GM19372 (cell line): ENCODE results near the gene GARIN1A.
"Not testable (repeated sequence)": the region's sequence is repeated elsewhere in the genome, so short reads cannot be mapped to it uniquely, and the experiment has no call there.

Experiments
- ATAC-seq: cut with Tn5 transposase; IDR thresholded peaks from one replicate; pipeline ENCODE4 v1.9.1; 2021; ENCODE audit warnings: mild to moderate bottlenecking, low read depth, moderate library complexity; ENCODE audit not compliant: unreplicated experiment

Gene GARIN1A

DNA sequence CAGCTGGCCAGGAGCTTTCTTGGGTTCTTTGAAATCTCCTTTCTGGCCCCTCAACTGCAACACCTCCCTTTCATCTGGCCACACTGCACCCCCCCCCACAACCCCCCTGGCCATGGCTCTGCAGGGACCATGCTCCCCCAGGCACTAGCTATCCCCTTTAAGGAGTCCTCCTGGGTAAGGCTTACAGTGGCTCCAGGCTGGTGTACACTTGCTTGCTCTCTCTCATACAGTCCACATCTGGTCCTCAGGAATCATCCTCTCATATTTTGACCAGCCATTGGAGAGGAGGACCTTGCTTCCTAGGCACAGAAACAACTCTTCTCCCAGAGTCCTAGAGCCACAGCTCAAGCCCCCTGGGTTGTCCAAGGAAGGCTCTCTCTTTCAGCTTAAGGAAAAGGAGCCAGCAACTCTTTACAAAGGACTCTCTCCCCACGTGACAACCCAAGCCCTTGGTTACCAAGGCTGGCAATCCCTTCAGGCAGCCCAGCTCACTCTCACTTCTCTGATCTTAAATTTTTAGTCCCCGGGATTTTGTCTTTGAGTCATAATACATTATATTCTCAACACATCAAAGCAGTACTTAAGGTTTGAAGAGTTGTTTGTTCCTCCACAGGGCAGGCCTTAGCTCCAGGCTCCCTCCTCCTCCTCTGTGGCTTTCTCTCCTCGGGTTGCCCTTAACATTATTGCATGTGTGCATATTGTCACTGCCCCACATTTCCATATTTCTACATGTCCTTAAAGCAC is 9.9 kb downstream of the GARIN1A start:
- no peak for ATAC-seq

DNA sequence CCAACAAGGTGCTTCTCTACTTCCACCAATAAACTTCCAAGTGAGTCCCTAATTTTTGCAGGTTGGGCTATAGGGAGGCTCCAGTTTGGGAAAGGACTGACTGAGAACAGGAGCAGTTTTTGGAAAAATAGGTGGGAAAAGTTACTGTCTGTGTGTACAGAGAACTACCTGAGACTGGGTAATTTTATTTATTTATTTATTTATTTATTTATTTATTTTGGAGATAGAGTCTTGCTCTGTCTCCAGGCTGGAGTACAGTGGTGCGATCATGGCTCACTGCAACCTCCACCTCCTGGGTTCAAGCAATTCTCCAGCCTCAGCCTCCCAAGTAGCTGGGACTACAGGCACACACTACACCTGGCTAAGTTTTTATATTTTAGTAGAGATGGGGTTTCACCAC is 11.2 kb downstream of the GARIN1A start:
- not testable (repeated sequence) for ATAC-seq

DNA sequence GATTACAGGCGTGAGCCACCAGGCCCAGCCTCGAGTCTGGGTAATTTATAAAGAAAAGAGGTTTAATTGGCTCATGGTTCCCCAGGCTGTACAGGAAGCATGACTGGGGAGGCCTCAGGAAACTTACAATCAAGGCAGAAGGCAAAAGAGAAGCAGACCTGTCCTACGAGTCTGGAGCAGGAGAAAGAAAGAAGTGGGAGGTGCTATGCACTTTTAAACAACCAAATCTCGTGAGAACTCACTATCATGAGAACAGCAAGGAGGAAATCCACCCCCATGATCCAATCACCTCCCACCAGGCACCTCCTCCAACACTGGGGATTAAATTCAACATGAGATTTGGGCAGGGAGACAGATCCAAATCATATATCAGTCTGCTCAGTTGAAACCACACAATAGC is 11.6 kb downstream of the GARIN1A start:
- ATAC-seq = not testable (repeated sequence)

DNA sequence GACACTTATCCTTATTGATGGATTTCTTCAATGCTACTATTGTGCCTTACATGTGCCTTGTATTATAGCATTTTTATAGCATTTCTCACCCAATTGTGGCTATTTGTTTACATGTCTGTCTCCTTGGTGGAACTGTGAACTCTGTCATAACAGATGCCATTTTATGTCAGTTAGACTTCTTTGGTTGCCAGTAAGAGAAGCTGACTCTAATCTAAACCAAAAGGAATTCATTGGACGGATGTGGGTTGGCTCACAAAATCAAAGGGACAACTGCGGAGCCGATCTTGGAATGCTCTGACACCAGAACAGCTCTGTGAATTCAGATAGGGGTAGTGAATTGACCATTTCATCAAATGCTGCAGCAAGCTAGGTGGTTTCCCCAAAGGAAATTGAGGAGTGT is 15.0 kb downstream of the GARIN1A start:
- no peak for ATAC-seq

DNA sequence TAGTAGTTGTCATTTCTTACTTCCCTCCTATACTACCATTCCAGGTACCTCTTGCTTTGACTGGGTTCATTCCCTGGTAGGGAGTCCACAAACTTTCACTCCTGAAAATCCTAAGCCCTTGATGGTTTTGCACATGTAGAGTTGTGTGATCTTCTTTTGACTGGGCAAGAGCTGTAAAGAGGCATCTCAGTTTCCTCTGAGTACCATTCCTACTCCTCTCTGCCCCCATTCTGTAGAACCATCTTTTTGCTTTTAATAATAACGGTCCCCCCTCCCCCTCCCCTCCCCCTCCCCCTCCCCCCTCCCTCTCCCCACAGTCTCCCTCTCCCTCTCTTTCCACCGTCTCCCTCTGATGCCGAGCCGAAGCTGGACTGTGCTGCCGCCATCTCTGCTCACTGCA is 16.4 kb downstream of the GARIN1A start:
- no peak for ATAC-seq

DNA sequence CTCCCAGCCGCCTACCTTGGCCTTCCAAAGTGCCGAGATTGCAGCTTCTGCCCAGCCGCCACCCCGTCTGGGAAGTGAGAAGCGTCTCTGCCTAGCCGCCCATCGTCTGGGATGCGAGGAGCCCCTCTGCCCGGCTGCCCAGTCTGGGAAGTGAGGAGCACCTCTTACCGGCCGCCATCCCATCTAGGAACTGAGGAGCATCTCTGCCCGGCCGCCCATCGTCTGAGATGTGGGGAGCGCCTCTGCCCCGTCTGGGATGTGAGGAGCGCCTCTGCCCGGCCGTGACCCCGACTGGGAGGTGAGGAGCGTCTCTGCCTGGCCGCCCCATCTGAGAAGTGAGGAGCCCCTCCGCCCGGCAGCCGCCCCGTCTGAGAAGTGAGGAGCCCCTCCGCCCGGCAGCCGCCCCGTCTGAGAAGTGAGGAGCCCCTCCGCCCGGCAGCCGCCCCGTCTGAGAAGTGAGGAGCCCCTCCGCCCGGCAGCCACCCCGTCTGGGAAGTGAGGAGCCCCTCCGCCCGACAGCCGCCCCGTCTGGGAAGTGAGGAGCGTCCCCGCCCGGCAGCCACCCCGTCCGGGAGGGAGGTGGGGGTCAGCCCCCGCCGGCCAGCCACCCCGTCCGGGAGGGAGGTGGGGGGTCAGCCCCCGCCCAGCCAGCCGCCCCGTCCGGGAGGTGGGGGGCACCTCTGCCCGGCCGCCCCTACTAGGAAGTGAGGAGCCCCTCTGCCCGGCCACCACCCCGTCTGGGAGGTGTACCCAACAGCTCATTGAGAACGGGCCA is 17.3 kb downstream of the GARIN1A start:
- not testable (repeated sequence) for ATAC-seq

DNA sequence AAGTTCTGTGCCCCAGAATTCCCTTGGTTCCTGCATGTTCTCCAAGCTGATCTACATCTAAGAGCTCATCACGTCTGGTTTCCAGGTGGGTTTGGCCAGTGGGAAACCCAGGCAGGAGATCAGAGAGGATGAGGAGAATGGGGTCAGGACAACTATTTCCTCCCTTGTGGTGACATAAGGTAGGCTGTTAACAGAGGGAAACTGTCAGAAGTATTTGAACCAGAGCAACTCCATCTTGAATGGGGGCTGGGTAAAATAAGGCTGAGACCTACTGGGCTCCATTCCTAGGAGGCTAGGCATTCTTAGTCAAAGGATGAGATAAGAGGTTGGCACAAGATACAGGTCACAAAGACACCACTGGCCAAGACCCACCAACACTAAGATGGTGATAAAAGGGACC is 19.1 kb downstream of the GARIN1A start:
- ATAC-seq = no peak

DNA sequence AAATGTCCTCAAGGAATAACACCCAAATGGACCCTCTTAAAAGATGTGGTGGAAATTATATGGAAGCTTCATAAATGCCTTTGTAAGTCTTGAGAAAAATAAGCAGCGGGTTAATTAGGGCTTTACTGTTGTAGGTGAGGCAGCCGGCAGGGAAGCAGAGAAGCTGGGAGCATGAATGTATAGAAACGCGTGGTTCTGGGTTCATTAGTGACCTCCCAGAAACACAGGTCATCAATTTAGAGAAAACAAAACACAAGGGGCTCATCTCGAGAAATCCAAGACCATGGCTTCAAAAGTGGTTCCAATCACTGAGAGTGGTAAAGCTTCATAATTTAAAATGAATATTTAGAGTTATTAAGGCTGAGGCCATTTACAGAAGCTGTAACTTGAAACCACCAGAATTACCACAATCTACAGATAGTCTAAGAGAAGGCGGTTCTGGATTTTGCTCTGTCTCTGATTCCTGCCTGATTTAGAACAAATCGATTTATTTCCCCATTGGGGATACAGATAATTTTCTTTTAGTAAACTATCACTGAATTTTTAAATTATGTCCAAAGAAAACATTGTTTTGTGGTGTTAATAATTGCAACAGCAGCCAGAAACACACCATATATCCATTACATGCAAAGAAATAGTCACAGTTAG is 20.7 kb downstream of the GARIN1A start:
- ATAC-seq = no peak

DNA sequence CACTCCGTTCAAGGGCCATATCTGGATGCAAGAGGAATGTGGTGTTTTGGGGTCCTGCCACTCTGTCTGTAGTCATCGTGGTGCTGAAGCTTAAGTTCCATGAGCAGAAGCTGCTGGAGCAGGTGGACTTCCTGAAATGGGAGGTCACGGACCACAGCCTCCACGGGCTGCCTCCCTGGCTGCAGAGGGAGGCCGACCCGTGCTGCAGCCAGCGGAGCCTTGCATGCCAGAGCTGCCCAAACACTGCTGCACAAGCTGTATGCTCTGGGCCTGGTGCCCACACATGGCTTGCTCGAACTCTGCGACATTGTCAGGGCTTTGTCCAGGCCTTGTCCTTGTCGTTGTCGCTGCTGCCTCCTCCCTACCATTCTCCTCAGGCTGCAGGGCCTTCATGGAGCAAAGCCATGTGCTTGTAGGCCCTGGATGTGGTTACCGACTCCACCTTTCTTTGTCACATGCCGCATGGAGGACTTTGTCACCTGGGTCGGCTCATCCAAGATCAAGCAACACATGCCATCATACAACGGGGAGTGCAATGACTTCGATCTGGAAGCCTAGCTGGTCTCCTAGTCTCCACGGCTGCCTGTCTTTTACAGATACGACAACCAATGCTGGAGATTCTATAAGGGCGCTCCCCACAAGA is 21.4 kb downstream of the GARIN1A start:
- ATAC-seq = no peak

DNA sequence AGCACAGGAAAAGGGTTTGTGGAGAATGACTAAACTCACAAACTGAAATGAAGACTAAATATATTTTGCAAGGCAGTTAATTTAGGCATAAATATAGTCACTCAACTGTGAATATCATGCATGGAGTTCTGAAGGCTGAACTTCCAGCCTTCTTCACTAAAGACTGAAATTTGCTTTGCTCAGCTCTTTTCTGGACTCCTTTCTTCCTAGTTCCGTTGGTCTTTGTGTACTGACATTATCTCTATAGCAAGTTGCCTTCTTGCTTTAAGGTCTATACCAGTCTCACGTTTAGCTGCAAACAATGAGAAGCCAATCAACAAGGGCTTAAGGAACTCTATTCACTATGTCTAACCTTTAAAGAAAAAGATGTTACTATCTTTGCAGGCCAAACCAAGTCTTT is 22.6 kb downstream of the GARIN1A start:
- ATAC-seq = no peak

DNA sequence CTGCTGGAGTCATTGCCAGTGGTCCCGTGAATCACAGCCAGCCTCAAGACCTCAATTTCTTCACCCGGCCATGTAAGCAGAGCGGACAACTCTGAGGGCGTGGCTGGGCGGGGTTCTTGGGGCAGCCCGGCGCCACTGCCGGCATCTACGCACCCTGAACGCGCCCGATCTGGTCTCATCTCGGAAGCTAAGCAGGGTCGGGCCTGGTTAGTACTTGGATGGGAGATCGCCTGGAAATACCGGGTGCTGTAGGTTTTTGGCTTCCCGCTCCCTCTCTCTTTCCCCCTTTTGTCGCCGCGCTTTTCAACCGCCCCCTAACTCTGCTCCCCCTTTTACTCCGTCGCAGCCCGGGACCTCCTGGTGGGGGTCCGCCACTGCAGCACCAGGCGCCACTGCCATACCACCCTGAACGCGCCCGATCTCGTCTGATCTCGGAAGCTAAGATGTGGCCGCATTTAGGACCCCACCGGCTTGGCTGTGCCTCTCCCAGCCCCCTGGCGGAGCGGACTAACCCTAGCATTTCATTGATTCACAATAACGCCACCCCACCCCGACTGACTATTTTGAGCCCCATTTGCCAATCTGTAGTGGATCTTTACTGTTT is 25.3 kb downstream of the GARIN1A start:
- no peak for ATAC-seq

DNA sequence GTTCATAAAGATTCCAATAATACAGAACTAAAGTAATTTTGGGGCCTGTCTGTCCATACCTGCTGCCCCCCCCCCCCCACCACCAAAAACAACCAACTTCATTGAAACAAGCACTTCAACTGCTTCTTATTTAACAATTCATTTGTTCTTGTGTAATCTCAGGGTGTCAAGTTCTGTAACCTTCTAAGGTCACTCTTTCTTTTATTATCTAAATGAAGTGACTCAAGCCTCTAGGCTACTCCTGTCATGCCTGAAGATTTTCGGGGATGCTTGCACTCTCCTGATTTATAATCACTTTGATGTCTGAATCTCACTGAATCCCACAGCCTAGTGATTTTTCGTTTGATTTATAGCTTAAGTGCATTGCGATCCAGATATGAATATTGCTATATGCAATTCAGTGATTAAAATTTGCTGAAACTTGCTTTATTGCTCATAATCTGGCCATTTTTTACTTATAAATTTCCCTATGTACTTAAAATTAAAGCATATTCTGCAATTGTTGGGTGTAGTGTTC is 27.2 kb downstream of the GARIN1A start:
- ATAC-seq = no peak

DNA sequence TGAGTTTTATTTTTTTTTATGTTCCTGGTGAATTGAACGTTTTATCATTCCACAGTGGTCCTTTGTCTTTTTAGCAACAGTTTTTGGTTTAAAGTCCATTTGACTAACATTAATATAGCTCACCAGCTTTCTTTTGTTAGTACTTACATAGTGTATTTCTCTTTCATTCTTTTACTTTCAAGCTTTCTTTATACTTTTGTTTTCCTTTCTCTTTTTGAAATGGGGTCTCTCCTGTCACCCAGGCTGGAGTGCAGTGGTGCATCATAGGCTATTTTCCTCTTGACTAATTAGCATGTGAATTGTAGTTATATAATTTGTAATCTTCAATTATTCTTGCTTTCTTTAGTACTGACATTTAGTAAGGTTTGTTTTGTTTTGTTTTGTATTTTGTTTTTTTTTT is 27.8 kb downstream of the GARIN1A start:
- no peak for ATAC-seq

DNA sequence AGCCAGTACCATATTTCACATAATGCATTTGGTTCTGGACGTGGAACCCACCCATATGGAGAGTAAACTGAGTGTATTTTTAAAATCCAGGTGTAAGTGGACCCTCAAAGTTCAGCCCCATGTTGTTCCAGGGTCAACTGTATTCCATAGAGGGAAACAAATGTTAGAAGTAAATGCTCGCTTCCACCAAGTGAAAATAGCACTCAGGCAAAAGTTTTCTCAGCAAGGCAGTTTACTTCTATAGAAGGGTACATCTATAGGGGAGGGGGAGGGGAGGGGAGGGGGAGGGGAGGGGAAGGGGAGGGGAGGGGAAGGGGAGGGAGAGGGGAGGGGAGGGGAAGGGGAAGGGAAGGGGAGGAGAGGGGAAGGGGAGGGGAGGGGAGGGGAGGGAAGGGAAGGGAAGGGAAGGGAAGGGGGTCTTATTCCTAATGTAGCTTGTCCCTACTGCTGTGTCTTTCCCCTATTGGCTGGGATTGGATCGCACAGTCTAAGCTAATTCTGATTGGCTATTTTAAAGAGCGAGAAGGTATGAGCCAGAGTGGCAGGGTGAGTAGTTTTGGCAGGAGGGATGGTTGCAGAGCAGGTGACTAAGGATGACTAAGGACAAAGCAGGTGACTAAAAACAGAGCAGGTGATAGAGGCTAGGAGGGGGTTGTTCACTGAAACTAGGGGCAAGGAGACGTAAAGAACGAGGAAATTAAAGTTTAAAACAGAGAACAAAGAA is 29.1 kb downstream of the GARIN1A start:
- ATAC-seq = no peak

DNA sequence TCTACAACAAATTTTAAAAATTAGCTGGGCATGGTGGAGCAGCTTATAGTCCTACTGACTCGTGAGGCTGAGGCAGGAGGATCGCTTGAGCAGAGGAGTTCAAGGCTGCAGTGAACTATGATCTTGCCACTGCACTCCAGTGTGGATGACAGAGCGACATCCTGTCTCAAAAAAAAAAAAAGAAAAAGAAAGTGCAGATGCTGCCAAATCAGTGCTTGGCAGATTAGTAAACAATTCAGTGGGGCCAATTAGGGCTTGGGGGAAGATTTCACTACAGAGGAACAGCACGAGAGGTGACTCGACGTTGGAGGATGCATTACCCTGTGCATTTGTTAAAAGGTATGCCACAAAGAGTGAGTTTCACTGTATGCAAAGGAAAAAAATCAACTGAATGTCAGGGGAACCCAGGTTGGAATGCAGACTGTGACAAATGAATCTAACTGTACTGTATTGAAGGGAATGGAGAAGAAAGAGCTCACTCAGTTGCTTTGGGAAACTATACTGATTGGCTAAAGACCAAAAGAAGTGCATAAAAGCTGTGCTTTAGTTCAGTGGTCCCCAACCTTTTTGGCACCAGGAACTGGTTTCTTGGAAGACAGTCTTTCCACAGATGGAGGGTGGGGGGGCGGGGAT is 31.6 kb downstream of the GARIN1A start:
- no peak for ATAC-seq

DNA sequence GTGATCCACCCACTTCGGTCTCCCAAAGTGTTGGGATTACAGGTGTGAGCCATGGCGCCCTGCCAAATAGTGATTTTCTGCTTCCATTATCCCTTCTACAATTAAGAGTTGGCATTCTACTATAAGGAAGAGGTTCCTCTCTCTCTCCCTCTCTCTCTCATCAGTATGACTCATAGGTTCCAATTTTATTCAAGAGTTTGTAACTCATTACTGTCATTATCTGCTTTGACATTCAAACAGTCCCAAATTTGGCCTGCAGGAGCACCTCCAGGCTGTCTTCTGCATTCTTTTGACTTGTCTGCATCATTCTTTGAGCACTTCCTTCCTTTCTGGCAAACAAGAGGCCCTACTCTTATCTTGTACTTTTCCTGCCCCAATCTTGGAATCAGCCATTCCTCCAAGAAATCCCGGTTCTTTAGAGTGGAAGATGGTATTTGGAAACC is 33.8 kb downstream of the GARIN1A start:
- ATAC-seq = no peak

DNA sequence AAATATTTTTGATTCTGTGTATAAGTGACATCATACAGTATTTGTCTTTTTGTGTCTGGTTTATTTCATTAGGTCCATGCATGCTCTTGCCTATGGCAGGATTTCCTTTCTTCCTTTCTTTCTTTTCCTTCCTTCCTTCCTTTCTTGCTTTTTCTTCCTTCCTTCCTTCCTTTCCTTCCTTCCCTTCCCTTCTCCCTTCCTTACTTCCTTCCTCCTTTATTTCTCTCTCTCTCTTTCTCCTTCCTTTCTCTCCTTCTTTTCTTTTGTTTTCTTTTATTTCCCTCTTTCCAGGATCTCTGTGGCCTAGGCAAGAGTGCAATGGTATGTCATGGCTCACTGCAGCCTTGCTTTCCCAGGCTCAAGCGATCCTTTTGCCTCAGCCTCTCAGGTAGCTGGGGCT is 35.7 kb downstream of the GARIN1A start:
- no peak for ATAC-seq

DNA sequence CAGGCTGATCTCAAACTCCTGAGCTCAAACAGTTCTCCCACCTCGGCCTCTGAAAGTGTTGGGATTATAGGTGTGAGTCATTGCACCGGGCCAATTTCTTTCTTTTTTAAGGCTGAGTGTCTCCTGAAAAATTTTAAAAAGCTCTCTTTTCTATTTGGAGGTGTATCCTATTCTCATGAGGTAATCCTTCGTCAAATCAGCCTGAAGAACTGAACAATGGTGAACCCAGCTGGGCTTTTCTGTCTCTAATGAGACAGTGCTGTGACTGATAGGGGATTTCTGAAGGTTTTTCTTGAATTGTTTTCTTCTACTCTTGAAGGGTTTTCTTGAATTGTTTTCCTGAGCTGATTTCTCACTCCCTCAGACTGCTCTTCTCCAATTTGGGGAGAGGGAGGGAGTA is 36.1 kb downstream of the GARIN1A start:
- ATAC-seq = no peak

DNA sequence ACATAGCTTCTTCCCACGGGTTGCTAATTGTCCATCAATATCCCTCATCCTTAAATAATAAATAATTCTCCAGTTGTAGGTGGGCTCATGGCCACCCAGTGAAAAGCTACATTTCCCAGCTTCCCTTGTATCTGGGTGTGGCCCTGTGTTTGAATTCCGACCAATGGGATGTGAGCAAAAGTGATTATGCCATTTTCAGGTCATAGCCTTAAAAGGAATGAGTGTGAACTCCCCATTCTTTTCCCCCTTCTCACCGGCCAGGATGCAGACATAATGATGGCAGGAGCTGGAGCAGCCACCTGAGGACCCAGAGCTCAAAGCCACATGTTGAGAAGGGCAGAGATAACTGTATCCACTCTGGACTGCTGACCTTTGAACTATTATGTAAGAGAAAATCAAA is 36.7 kb downstream of the GARIN1A start:
- no peak for ATAC-seq
